ENCODE data around the gene TGFA.

Gene TGFA

GRCh38 chr2:70546885-70547284 lies 6.7 kb downstream of the TGFA start:
- H3K4me3 ChIP-seq (ENCODE audit: low read depth, low read length, poor library complexity, severe bottlenecking): no peak overlapping the region
- H3K27ac ChIP-seq (ENCODE audit: low read depth, low read length, poor library complexity, severe bottlenecking): no peak overlapping the region
- no peaks in the 10 kb centered on the region for H3F3A ChIP-seq (ENCODE audit: insufficient read depth, low read length)
- H3K4me1 ChIP-seq (ENCODE audit: insufficient read depth, low read length, severe bottlenecking): no peaks in the 10 kb centered on the region
- H3K9me3 ChIP-seq (ENCODE audit: low read length): no peaks in the 10 kb centered on the region
- no peak overlapping the region for H3K9ac ChIP-seq (ENCODE audit: low read length)
- no peak overlapping the region for H3K4me2 ChIP-seq (ENCODE audit: low read length)
- H3K9me2 ChIP-seq (ENCODE audit: low read depth, low read length): no peaks in the 10 kb centered on the region
- H3K79me2 ChIP-seq (ENCODE audit: insufficient read depth, low read length): no peaks in the 10 kb centered on the region
- no peaks in the 10 kb centered on the region for H3K36me3 ChIP-seq (ENCODE audit: insufficient read depth, low read length)
- TF ChIP-seq EZH2 (IDR thresholded peaks at IDR 0.05; ENCODE audit: borderline replicate concordance, low read length): no peak
- no peak for TF ChIP-seq CTCF (IDR thresholded peaks at IDR 0.05; ENCODE audit: low read length)
- no peaks in the 10 kb centered on the region for H3K27me3 ChIP-seq (ENCODE audit: insufficient read depth, low read length)
- H2AFZ ChIP-seq (ENCODE audit: low read length): no peak overlapping the region
- no peaks in the 10 kb centered on the region for H4K20me1 ChIP-seq (ENCODE audit: insufficient read depth, low read length)

- H3K4me3 ChIP-seq (ENCODE audit: low read depth, low read length, poor library complexity, severe bottlenecking): no peak overlapping the region
- no peaks in the 10 kb centered on the region for H4K20me1 ChIP-seq (ENCODE audit: insufficient read depth, low read length)
- H3K79me2 ChIP-seq (ENCODE audit: insufficient read depth, low read length): no peaks in the 10 kb centered on the region
- H3K9ac ChIP-seq (ENCODE audit: low read length): no peak overlapping the region
- no peak overlapping the region for H3K27ac ChIP-seq (ENCODE audit: low read depth, low read length, poor library complexity, severe bottlenecking)
- no peak overlapping the region for H3K4me2 ChIP-seq (ENCODE audit: low read length)
- H3K4me1 ChIP-seq (ENCODE audit: insufficient read depth, low read length, severe bottlenecking): no peaks in the 10 kb centered on the region
- no peaks in the 10 kb centered on the region for H3F3A ChIP-seq (ENCODE audit: insufficient read depth, low read length)
- no peaks in the 10 kb centered on the region for H3K27me3 ChIP-seq (ENCODE audit: insufficient read depth, low read length)
- no peak overlapping the region for H2AFZ ChIP-seq (ENCODE audit: low read length)
- H3K36me3 ChIP-seq (ENCODE audit: insufficient read depth, low read length): no peaks in the 10 kb centered on the region
- H3K9me2 ChIP-seq (ENCODE audit: low read depth, low read length): no peaks in the 10 kb centered on the region
- TF ChIP-seq CTCF (IDR thresholded peaks at IDR 0.05; ENCODE audit: low read length) (no peak), EZH2 (IDR thresholded peaks at IDR 0.05; ENCODE audit: borderline replicate concordance, low read length) (no peak)
- H3K9me3 ChIP-seq (ENCODE audit: low read length): no peaks in the 10 kb centered on the region
Observed at GRCh38 chr2:70546376-70546775, 7.2 kb downstream of the TGFA start.

- Histone ChIP-seq H3K79me2 (ENCODE audit: insufficient read depth, low read length) (no peaks in the 10 kb centered on the region), H3K27me3 (ENCODE audit: insufficient read depth, low read length) (no peaks in the 10 kb centered on the region), H3K4me3 (ENCODE audit: low read depth, low read length, poor library complexity, severe bottlenecking) (no peak overlapping the region), H3K4me2 (ENCODE audit: low read length) (no peak overlapping the region), H3K4me1 (ENCODE audit: insufficient read depth, low read length, severe bottlenecking) (no peaks in the 10 kb centered on the region), H4K20me1 (ENCODE audit: insufficient read depth, low read length) (no peaks in the 10 kb centered on the region), H3F3A (ENCODE audit: insufficient read depth, low read length) (no peaks in the 10 kb centered on the region), H3K9me2 (ENCODE audit: low read depth, low read length) (no peaks in the 10 kb centered on the region), H3K9me3 (ENCODE audit: low read length) (no peaks in the 10 kb centered on the region), H3K9ac (ENCODE audit: low read length) (no peak overlapping the region), H3K36me3 (ENCODE audit: insufficient read depth, low read length) (no peaks in the 10 kb centered on the region), H2AFZ (ENCODE audit: low read length) (no peak overlapping the region), H3K27ac (ENCODE audit: low read depth, low read length, poor library complexity, severe bottlenecking) (no peak overlapping the region)
- TF ChIP-seq CTCF (IDR thresholded peaks at IDR 0.05; ENCODE audit: low read length): no peak
- no peak for TF ChIP-seq EZH2 (IDR thresholded peaks at IDR 0.05; ENCODE audit: borderline replicate concordance, low read length)
Observed at GRCh38 chr2:70541481-70542020, 12.1 kb downstream of the TGFA start.

Measured in OCI-LY1 (cell line).